Skeletal muscle tissue (tissue), 4 donors: ENCODE results near the gene CAMK1G. TPM values are rescaled to one million over a fixed set of nuclear protein-coding genes. Genes with fewer than 3 reads are reported as not detected.

Experiments
- H3K27ac ChIP-seq: one replicate; pipeline ENCODE4 v1.7.0; 2013; ENCODE audit warnings: mild to moderate bottlenecking, low read depth, low read length, inconsistent platforms
- H3K27me3 ChIP-seq, 3 donors: one replicate each; pipeline ENCODE4 v1.7.0; 2013; ENCODE audit warnings: low read length in 3 of 3; ENCODE audit not compliant: control insufficient read depth in 3 of 3, insufficient read depth in 3 of 3
- H3K36me3 ChIP-seq, 3 donors: one replicate each; pipeline ENCODE4 v1.7.0; 2013; ENCODE audit warnings: low read length in 3 of 3; ENCODE audit not compliant: control insufficient read depth in 3 of 3, insufficient read depth in 3 of 3
- H3K4me1 ChIP-seq, 3 donors: one replicate each; pipeline ENCODE4 v1.7.0; 2013; ENCODE audit warnings: low read length in 3 of 3, mild to moderate bottlenecking in 3 of 3; ENCODE audit not compliant: control insufficient read depth in 3 of 3, insufficient read depth in 3 of 3
- H3K4me3 ChIP-seq, 3 donors: one replicate each; pipeline ENCODE4 v1.7.0; 2013; ENCODE audit warnings: low read length in 3 of 3
- H3K9ac ChIP-seq, 3 donors: one replicate each; pipeline ENCODE4 v1.7.0; 2013; ENCODE audit warnings: low read length in 3 of 3, mild to moderate bottlenecking in 3 of 3, moderate library complexity in 2 of 3, low read depth in 1 of 3
- H3K9me3 ChIP-seq, 3 donors: one replicate each; pipeline ENCODE4 v1.7.0; 2013; ENCODE audit warnings: low read length in 3 of 3; ENCODE audit not compliant: control insufficient read depth in 3 of 3
- total RNA-seq: library from RNA; depleted of rRNA; stranded (reverse); fragments of >200 nt; gene quantifications from one replicate; pipeline ENCODE4 v1.2.3, GENCODE V29; 2014
- donor health status: Osteomylitis.

Gene CAMK1G
- total RNA-seq, 1 donor from 2014 or later, result not detected

GRCh38 chr1:209609041-209609790 is 25.7 kb downstream of the CAMK1G start:
- no peaks in the 10 kb centered on the region for H3K36me3 ChIP-seq
- H3K27ac ChIP-seq, result no peak overlapping the region

GRCh38 chr1:209609791-209610630 is 26.5 kb downstream of the CAMK1G start:
- H3K4me1 ChIP-seq, result peaks cover 21 to 29% (median 23%) of the 10 kb centered on the region in 3 donors
- H3K4me3 ChIP-seq, result peak overlapping the region in 1 of 3 donors; percentile 31
- no peak overlapping the region for H3K27ac ChIP-seq
- peaks cover 0 to 3% (median 2%) of the 10 kb centered on the region in 3 donors for H3K36me3 ChIP-seq
- H3K27me3 ChIP-seq, result no peaks in the 10 kb centered on the region
- H3K9ac ChIP-seq, result peak overlapping the region in 1 of 3 donors; percentile 25
- H3K9me3 ChIP-seq, result no peaks in the 10 kb centered on the region

More at GRCh38 chr1:209609041-209609790, 25.7 kb downstream of the CAMK1G start:
- no peaks in the 10 kb centered on the region for H3K9me3 ChIP-seq
- H3K4me3 ChIP-seq, result no peak overlapping the region
- no peaks in the 10 kb centered on the region for H3K27me3 ChIP-seq
- H3K9ac ChIP-seq, result no peak overlapping the region
- peaks cover 21 to 29% (median 23%) of the 10 kb centered on the region in 3 donors for H3K4me1 ChIP-seq

GRCh38 chr1:209610631-209610905 is 27.1 kb downstream of the CAMK1G start:
- peaks cover 21 to 30% (median 25%) of the 10 kb centered on the region in 3 donors for H3K4me1 ChIP-seq
- no peaks in the 10 kb centered on the region for H3K27me3 ChIP-seq
- peak overlapping the region in 1 of 3 donors; percentile 25 for H3K9ac ChIP-seq
- H3K4me3 ChIP-seq, result peak overlapping the region in 1 of 3 donors; percentile 29
- H3K9me3 ChIP-seq, result no peaks in the 10 kb centered on the region
- H3K36me3 ChIP-seq, result peaks cover 0 to 7% (median 6%) of the 10 kb centered on the region in 3 donors
- H3K27ac ChIP-seq, result no peak overlapping the region

- Histone ChIP-seq H3K4me1 (peaks cover 33 to 43% (median 38%) of the 10 kb centered on the region in 3 donors), H3K4me3 (no peak overlapping the region), H3K27ac (peak overlapping the region; percentile 44), H3K9ac (peak overlapping the region in 1 of 3 donors; percentile 45), H3K27me3 (no peaks in the 10 kb centered on the region), H3K9me3 (no peaks in the 10 kb centered on the region), H3K36me3 (peaks cover 0 to 7% (median 6%) of the 10 kb centered on the region in 3 donors)
Observed at GRCh38 chr1:209611771-209612570, 28.5 kb downstream of the CAMK1G start.

- Histone ChIP-seq H3K9me3 (no peaks in the 10 kb centered on the region), H3K27ac (no peak overlapping the region), H3K27me3 (no peaks in the 10 kb centered on the region), H3K36me3 (peaks cover 0 to 8% (median 7%) of the 10 kb centered on the region in 3 donors), H3K4me3 (no peak overlapping the region), H3K4me1 (peaks cover 42 to 52% (median 47%) of the 10 kb centered on the region in 3 donors), H3K9ac (no peak overlapping the region)
Observed at GRCh38 chr1:209612646-209613399, 29.3 kb downstream of the CAMK1G start.

- Histone ChIP-seq H3K9ac (no peak overlapping the region), H3K4me1 (peaks cover 49 to 59% (median 54%) of the 10 kb centered on the region in 3 donors), H3K36me3 (peaks cover 0 to 11% (median 7%) of the 10 kb centered on the region in 3 donors), H3K27ac (no peak overlapping the region), H3K9me3 (no peaks in the 10 kb centered on the region), H3K4me3 (no peak overlapping the region), H3K27me3 (no peaks in the 10 kb centered on the region)
Observed at GRCh38 chr1:209613400-209614150, 30.1 kb downstream of the CAMK1G start.

- Histone ChIP-seq H3K9me3 (no peaks in the 10 kb centered on the region), H3K27ac (no peak overlapping the region), H3K36me3 (peaks cover 0 to 11% (median 7%) of the 10 kb centered on the region in 3 donors), H3K27me3 (no peaks in the 10 kb centered on the region), H3K9ac (no peak overlapping the region), H3K4me3 (no peak overlapping the region), H3K4me1 (peaks cover 54 to 64% (median 59%) of the 10 kb centered on the region in 3 donors)
Observed at GRCh38 chr1:209614151-209614420, 30.6 kb downstream of the CAMK1G start.

GRCh38 chr1:209614906-209615305 is 31.4 kb downstream of the CAMK1G start:
- H3K4me1 ChIP-seq, result peaks cover 54 to 64% (median 60%) of the 10 kb centered on the region in 3 donors

More at GRCh38 chr1:209614906-209615305, 31.4 kb downstream of the CAMK1G start:
- H3K4me3 ChIP-seq, result no peak overlapping the region
- no peak overlapping the region for H3K9ac ChIP-seq
- no peak overlapping the region for H3K27ac ChIP-seq
- H3K27me3 ChIP-seq, result no peaks in the 10 kb centered on the region
- H3K9me3 ChIP-seq, result no peaks in the 10 kb centered on the region
- H3K36me3 ChIP-seq, result peaks cover 0 to 11% (median 7%) of the 10 kb centered on the region in 3 donors
